ENCODE data around the gene NEK11. TPM values are rescaled to one million over a fixed set of nuclear protein-coding genes. Genes with fewer than 3 reads are reported as not detected.
A peak's percentile ranks its signal among the peaks of the same experiment; 100 is the strongest.

Gene NEK11
- total RNA-seq, 1 donor from 2014 or later: 6.2 TPM

DNA sequence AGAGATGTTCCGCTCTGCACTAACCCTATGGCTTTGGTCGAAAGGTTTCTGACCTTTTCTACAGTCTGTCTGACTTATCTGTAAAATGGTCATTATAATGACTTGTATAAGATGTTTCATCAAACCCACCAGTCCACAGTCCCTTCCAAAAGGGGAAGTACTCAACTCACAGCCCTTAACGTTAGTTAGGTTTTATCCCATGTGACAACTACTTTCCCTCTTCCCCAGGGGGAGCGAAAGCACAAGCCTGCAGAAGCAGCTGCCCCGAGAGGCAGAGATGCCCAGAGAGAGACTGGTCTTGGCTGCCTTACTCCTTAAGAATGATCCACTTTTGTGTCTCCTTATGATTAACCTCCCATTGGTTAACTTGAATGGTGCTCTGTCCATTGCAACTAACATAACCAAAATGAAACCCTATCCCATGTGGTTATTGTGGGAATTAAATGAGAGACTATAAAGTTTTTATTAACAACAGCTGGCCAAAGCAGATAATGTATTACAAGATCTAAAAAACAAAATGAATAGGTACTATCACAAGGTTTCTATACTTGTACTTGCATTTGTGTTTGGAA is 6.5 kb upstream of the NEK11 start:
- Mint-ChIP-seq H3K4me3 (ENCODE audit: unreplicated experiment) (no peak overlapping the region), H3K36me3 (ENCODE audit: unreplicated experiment) (peaks cover 15% of the 10 kb centered on the region), H3K27ac (ENCODE audit: unreplicated experiment) (no peak overlapping the region), H3K9me3 (ENCODE audit: unreplicated experiment) (no peaks in the 10 kb centered on the region), H3K27me3 (ENCODE audit: unreplicated experiment) (no peaks in the 10 kb centered on the region), H3K4me1 (ENCODE audit: unreplicated experiment) (peaks cover 14% of the 10 kb centered on the region)
- TF ChIP-seq, protein P1, sequence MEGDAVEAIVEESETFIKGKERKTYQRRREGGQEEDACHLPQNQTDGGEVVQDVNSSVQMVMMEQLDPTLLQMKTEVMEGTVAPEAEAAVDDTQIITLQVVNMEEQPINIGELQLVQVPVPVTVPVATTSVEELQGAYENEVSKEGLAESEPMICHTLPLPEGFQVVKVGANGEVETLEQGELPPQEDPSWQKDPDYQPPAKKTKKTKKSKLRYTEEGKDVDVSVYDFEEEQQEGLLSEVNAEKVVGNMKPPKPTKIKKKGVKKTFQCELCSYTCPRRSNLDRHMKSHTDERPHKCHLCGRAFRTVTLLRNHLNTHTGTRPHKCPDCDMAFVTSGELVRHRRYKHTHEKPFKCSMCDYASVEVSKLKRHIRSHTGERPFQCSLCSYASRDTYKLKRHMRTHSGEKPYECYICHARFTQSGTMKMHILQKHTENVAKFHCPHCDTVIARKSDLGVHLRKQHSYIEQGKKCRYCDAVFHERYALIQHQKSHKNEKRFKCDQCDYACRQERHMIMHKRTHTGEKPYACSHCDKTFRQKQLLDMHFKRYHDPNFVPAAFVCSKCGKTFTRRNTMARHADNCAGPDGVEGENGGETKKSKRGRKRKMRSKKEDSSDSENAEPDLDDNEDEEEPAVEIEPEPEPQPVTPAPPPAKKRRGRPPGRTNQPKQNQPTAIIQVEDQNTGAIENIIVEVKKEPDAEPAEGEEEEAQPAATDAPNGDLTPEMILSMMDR (IDR thresholded peaks at IDR 0.05): no peak
- DNase-seq (ENCODE audit: extremely low spot score, unreplicated experiment): no peak

GRCh38 chr3:131025539-131025938 is 1.1 kb upstream of the NEK11 start:
- H3K36me3 Mint-ChIP-seq (ENCODE audit: unreplicated experiment): peaks cover 6% of the 10 kb centered on the region
- peak overlapping the region; percentile 89 for H3K4me3 Mint-ChIP-seq (ENCODE audit: unreplicated experiment)
- peaks cover 27% of the 10 kb centered on the region for H3K4me1 Mint-ChIP-seq (ENCODE audit: unreplicated experiment)
- no peaks in the 10 kb centered on the region for H3K9me3 Mint-ChIP-seq (ENCODE audit: unreplicated experiment)
- DNase-seq (ENCODE audit: extremely low spot score, unreplicated experiment): no peak
- TF ChIP-seq, protein P1 (IDR thresholded peaks at IDR 0.05): no peak
- no peaks in the 10 kb centered on the region for H3K27me3 Mint-ChIP-seq (ENCODE audit: unreplicated experiment)
- H3K27ac Mint-ChIP-seq (ENCODE audit: unreplicated experiment): peak overlapping the region; percentile 96

- Mint-ChIP-seq H3K4me1 (ENCODE audit: unreplicated experiment) (peaks cover 19% of the 10 kb centered on the region), H3K27ac (ENCODE audit: unreplicated experiment) (no peak overlapping the region), H3K4me3 (ENCODE audit: unreplicated experiment) (no peak overlapping the region), H3K9me3 (ENCODE audit: unreplicated experiment) (no peaks in the 10 kb centered on the region), H3K27me3 (ENCODE audit: unreplicated experiment) (no peaks in the 10 kb centered on the region), H3K36me3 (ENCODE audit: unreplicated experiment) (peaks cover 6% of the 10 kb centered on the region)
- DNase-seq (ENCODE audit: extremely low spot score, unreplicated experiment): no peak
- TF ChIP-seq, protein P1 (IDR thresholded peaks at IDR 0.05): no peak
Measured at GRCh38 chr3:131028844-131029243, 2.2 kb downstream of the NEK11 start.

- no peaks in the 10 kb centered on the region for H3K27me3 Mint-ChIP-seq (ENCODE audit: unreplicated experiment)
- TF ChIP-seq, protein P1 (IDR thresholded peaks at IDR 0.05): no peak
Measured at GRCh38 chr3:131031660-131032059, 5.0 kb downstream of the NEK11 start.

DNA sequence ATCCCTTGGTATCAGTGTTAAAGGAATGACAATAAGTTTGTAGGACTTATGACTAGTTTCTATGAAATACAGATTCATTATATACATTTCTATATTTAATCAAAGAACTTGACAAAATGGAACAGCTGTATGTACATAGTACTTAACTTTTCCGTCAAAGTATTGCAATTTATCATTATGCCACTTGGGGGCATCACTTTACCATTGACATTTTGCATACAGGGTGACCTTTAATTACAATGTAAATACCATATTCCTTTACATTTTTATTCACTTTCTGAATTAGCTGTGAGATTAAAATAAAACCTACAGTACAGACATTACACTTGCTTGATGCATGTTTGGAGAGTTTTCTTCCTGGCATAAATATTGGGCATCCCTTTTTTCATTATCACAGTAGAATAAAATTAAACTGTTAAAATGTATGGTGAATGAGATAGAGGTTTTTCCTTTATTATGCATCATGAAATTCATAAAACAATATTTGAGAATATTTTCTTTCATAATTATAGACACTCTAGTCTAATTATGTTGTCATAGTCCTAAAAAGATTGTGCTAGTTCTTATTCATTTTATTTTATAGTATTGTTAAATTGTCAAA is 6.9 kb downstream of the NEK11 start:
- no peak for DNase-seq (ENCODE audit: extremely low spot score, unreplicated experiment)

More at GRCh38 chr3:131031660-131032059, 5.0 kb downstream of the NEK11 start:
- Mint-ChIP-seq H3K9me3 (ENCODE audit: unreplicated experiment) (no peaks in the 10 kb centered on the region), H3K4me1 (ENCODE audit: unreplicated experiment) (peaks cover 10% of the 10 kb centered on the region), H3K27ac (ENCODE audit: unreplicated experiment) (no peak overlapping the region), H3K4me3 (ENCODE audit: unreplicated experiment) (no peak overlapping the region), H3K36me3 (ENCODE audit: unreplicated experiment) (peaks cover 4% of the 10 kb centered on the region)
- no peak for DNase-seq (ENCODE audit: extremely low spot score, unreplicated experiment)

More for the DNA sequence above, 6.9 kb downstream of the NEK11 start:
- TF ChIP-seq, protein P1 (IDR thresholded peaks at IDR 0.05): peak; percentile 70
- Mint-ChIP-seq H3K27me3 (ENCODE audit: unreplicated experiment) (no peaks in the 10 kb centered on the region), H3K27ac (ENCODE audit: unreplicated experiment) (no peak overlapping the region), H3K4me3 (ENCODE audit: unreplicated experiment) (no peak overlapping the region), H3K4me1 (ENCODE audit: unreplicated experiment) (peaks cover 4% of the 10 kb centered on the region), H3K9me3 (ENCODE audit: unreplicated experiment) (no peaks in the 10 kb centered on the region), H3K36me3 (ENCODE audit: unreplicated experiment) (peaks cover 4% of the 10 kb centered on the region)

Measured in osteocyte (in vitro differentiated cells).